Endodermal cell (in vitro differentiated cells): Measurements from ENCODE around the gene CES2. TPM values are rescaled to one million over a fixed set of nuclear protein-coding genes. Genes with fewer than 3 reads are reported as not detected.

Experiments used
- DNase-seq: peaks from one replicate; pipeline ENCODE4 v3.0.0-alpha.2; 2017
- H3K27ac ChIP-seq: 2 replicates; pipeline ENCODE4 v1.5.1; 2013; ENCODE audit warnings: mild to moderate bottlenecking, low read depth, low read length, moderate library complexity
- H3K27me3 ChIP-seq: 2 replicates; pipeline ENCODE4 v1.6.1; 2013; ENCODE audit warnings: mild to moderate bottlenecking, low read length, moderate library complexity; ENCODE audit not compliant: insufficient read depth, control insufficient read depth, poor library complexity, severe bottlenecking
- H3K36me3 ChIP-seq: 2 replicates; pipeline ENCODE4 v1.7.0; 2013; ENCODE audit warnings: mild to moderate bottlenecking, low read length, moderate library complexity; ENCODE audit not compliant: control insufficient read depth, insufficient read depth
- H3K4me1 ChIP-seq: one replicate; pipeline ENCODE4 v1.7.0; 2013; ENCODE audit warnings: low read length; ENCODE audit not compliant: control insufficient read depth, insufficient read depth
- H3K4me3 ChIP-seq: 2 replicates; pipeline ENCODE4 v1.5.1; 2013; ENCODE audit warnings: mild to moderate bottlenecking, low read length, moderate library complexity
- H3K9ac ChIP-seq: 2 replicates; pipeline ENCODE4 v1.6.1; 2013; ENCODE audit warnings: mild to moderate bottlenecking, low read length, moderate library complexity; ENCODE audit not compliant: poor library complexity, severe bottlenecking; ENCODE audit errors: extremely low read depth
- H3K9me3 ChIP-seq: 2 replicates; pipeline ENCODE4 v1.6.1; 2013; ENCODE audit warnings: mild to moderate bottlenecking, low read length, moderate library complexity; ENCODE audit not compliant: control insufficient read depth
- H3K27ac Mint-ChIP-seq: 2 replicates; pipeline ENCODE4 v1.8.0; 2020; ENCODE audit warnings: mixed read lengths
- H3K27me3 Mint-ChIP-seq: 2 replicates; pipeline ENCODE4 v1.8.0; 2021; ENCODE audit warnings: mild to moderate bottlenecking, mixed read lengths; ENCODE audit not compliant: insufficient read depth
- H3K36me3 Mint-ChIP-seq: 2 replicates; pipeline ENCODE4 v1.8.0; 2020; ENCODE audit warnings: low read depth, mixed read lengths
- H3K4me1 Mint-ChIP-seq: 2 replicates; pipeline ENCODE4 v1.8.0; 2020; ENCODE audit warnings: mixed read lengths
- H3K4me3 Mint-ChIP-seq: 2 replicates; pipeline ENCODE4 v1.8.0; 2020; ENCODE audit warnings: mild to moderate bottlenecking, moderate library complexity, mixed read lengths
- H3K9me3 Mint-ChIP-seq: 2 replicates; pipeline ENCODE4 v1.8.0; 2020; ENCODE audit warnings: mild to moderate bottlenecking, mixed read lengths
- WGBS, 2 experiments: methylation state at CpG; one replicate each; pipeline versions ENCODE4 v1.1.5 to v1.1.7; 2013; ENCODE audit warnings: missing lambda C conversion rate in 2 of 2, mixed read lengths in 1 of 2; ENCODE audit not compliant: insufficient coverage in 1 of 2, insufficient read length in 1 of 2; 5-methylcytosine and 5-hydroxymethylcytosine counted together
- total RNA-seq, 2 donors: library from RNA; stranded (reverse); fragmentation: NEBNext Ultra II Directional in 1 of 2; extraction: Animal tissue kit (Norgen Biotek cat#: 25700) in 1 of 2; gene quantifications; 2 replicates in 1 of 2; 3 replicates in 1 of 2; pipeline ENCODE4 v1.2.1, GENCODE V29; 2021
- TF ChIP-seq, protein P1 (sequence below): fragments of 200-600 bp; sonication (generic); conservative IDR thresholded peaks from 2 replicates; pipeline ENCODE4 v1.5.0; 2021; ENCODE audit warnings: antibody characterized with exemption, mild to moderate bottlenecking

Gene CES2
- total RNA-seq, 2 donors from 2014 or later = 28.7 to 36.8 TPM

DNA sequence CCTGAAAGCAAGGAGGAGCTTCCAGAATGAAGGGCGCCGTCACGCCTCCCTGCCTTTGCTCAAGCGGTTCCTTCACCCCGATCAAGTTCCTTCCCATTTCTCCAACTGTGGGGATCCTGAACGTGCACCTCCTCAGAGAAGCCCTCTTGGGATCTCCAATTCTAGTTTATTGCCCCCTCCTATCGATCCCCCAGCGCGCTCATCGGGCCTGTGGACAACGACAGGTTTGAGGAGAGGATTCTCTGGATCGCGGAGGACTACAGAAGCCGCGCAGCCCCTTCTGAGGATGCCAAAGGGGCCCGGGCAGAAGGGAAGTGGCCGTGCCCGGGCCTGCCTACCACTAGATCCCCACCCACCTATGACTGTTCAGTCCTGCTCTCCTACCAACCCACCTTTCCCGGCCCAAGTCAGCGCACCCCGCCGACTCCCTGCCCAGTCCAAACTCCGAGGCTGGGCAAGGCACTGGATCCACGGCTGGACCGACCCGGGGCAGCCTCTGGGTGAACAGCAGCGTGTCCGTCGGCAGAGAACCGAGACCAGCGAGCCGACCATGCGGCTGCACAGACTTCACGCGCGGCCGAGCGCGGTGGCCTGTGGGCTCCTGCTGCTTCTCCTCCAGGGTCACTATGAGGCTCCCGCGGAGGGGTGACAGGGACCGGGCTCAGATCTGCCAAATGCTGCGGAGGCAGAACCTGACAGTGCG is 13.0 kb downstream of the CES2 start:
- H3K27ac ChIP-seq = no peak overlapping the region
- H3K36me3 ChIP-seq = no peaks in the 10 kb centered on the region
- Mint-ChIP-seq H3K9me3 (peaks cover 13% of the 10 kb centered on the region), H3K4me1 (peaks cover 6% of the 10 kb centered on the region), H3K36me3 (peaks cover 6% of the 10 kb centered on the region), H3K4me3 (no peak overlapping the region), H3K27ac (no peak overlapping the region), H3K27me3 (peaks cover 13% of the 10 kb centered on the region)
- peaks cover 14% of the 10 kb centered on the region for H3K9me3 ChIP-seq
- no peaks in the 10 kb centered on the region for H3K4me1 ChIP-seq
- TF ChIP-seq, protein P1, sequence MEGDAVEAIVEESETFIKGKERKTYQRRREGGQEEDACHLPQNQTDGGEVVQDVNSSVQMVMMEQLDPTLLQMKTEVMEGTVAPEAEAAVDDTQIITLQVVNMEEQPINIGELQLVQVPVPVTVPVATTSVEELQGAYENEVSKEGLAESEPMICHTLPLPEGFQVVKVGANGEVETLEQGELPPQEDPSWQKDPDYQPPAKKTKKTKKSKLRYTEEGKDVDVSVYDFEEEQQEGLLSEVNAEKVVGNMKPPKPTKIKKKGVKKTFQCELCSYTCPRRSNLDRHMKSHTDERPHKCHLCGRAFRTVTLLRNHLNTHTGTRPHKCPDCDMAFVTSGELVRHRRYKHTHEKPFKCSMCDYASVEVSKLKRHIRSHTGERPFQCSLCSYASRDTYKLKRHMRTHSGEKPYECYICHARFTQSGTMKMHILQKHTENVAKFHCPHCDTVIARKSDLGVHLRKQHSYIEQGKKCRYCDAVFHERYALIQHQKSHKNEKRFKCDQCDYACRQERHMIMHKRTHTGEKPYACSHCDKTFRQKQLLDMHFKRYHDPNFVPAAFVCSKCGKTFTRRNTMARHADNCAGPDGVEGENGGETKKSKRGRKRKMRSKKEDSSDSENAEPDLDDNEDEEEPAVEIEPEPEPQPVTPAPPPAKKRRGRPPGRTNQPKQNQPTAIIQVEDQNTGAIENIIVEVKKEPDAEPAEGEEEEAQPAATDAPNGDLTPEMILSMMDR = no peak
- H3K27me3 ChIP-seq = peaks cover 33% of the 10 kb centered on the region
- no peak overlapping the region for H3K9ac ChIP-seq
- peak; percentile 63 for DNase-seq
- H3K4me3 ChIP-seq = no peak overlapping the region
- WGBS, 2 experiments = 63 to 78% methylated on average over 15 to 44 of the region's 44 CpGs

DNA sequence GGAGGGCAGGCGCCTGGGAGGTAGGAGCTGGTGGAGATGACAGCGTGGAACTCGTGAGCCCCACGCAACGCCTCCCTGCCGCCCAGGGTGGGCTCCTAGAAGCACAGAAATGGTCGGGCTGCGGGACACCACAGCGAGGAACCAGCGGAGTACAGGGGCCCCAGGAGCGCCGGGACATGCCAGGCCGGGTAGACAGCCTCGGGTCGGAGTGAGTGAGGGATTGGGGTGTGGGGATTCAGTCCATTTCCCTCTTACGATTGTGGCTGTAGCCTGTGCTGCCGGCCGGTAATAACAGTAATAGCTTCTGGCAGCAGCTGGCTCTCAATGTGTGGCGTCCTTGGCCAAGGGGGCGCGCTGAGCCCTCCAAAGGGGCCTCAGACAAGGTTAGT is 13.5 kb downstream of the CES2 start:
- Histone ChIP-seq H3K4me1 (no peaks in the 10 kb centered on the region), H3K9ac (no peak overlapping the region), H3K4me3 (no peak overlapping the region), H3K27ac (no peak overlapping the region), H3K36me3 (no peaks in the 10 kb centered on the region), H3K27me3 (peaks cover 33% of the 10 kb centered on the region), H3K9me3 (peaks cover 14% of the 10 kb centered on the region)
- Mint-ChIP-seq H3K9me3 (peaks cover 13% of the 10 kb centered on the region), H3K4me1 (peaks cover 6% of the 10 kb centered on the region), H3K27me3 (peaks cover 13% of the 10 kb centered on the region), H3K36me3 (peaks cover 4% of the 10 kb centered on the region), H3K27ac (no peak overlapping the region), H3K4me3 (no peak overlapping the region)
- 75 to 79% methylated on average over 13 to 21 of the region's 21 CpGs for WGBS, 2 experiments
- DNase-seq = no peak
- TF ChIP-seq, protein P1 = no peak

DNA sequence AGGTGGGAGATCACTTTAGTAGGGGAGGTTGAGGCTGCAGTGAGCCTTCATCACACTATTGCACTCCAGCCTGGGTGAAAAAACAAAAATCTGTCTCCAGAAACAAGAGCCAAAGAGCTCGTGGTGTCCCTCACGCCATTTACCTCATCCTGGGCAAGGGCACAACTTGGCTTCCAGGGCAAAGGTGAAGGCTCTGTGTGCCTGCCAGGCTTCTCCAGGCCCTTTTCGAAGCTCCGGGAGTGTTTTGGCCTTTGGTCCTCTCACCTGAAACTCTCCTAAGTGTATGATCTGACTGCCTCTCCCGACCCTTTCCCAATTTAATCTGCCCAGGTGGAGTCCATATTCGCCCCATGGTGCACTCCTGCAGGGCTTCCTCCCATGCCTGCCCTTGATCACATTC is 14.2 kb downstream of the CES2 start:
- no peaks in the 10 kb centered on the region for H3K4me1 ChIP-seq
- WGBS, 2 experiments = 83 to 86% methylated on average over 6 of the region's 6 CpGs
- H3K27me3 ChIP-seq = peaks cover 33% of the 10 kb centered on the region
- H3K9ac ChIP-seq = no peak overlapping the region
- H3K4me3 Mint-ChIP-seq = no peak overlapping the region
- H3K4me1 Mint-ChIP-seq = peaks cover 6% of the 10 kb centered on the region
- no peaks in the 10 kb centered on the region for H3K36me3 ChIP-seq
- H3K36me3 Mint-ChIP-seq = no peaks in the 10 kb centered on the region
- H3K9me3 Mint-ChIP-seq = peaks cover 13% of the 10 kb centered on the region
- TF ChIP-seq, protein P1 = no peak
- DNase-seq = no peak
- H3K27ac Mint-ChIP-seq = no peak overlapping the region
- peaks cover 13% of the 10 kb centered on the region for H3K27me3 Mint-ChIP-seq
- H3K9me3 ChIP-seq = peaks cover 14% of the 10 kb centered on the region
- no peak overlapping the region for H3K27ac ChIP-seq
- no peak overlapping the region for H3K4me3 ChIP-seq
